H9 (cell line): ENCODE measurements around the gene ZNF831. TPM values are rescaled to one million over a fixed set of nuclear protein-coding genes. Genes with fewer than 3 reads are reported as not detected.

Experiments used
- DNase-seq: peaks from one replicate; pipeline ENCODE4 v3.0.0-alpha.2; 2017
- H2AFZ ChIP-seq: one replicate; pipeline ENCODE4 v1.6.1; 2013; ENCODE audit warnings: mild to moderate bottlenecking, low read length, control low read depth, moderate library complexity
- H2AK5ac ChIP-seq: 2 replicates; pipeline ENCODE4 v1.6.1; 2013; ENCODE audit warnings: low read length, control low read depth, mixed read lengths; ENCODE audit not compliant: insufficient read length
- H2BK120ac ChIP-seq: one replicate; pipeline ENCODE4 v1.6.1; 2013; ENCODE audit warnings: low read depth, mild to moderate bottlenecking, low read length, control low read depth, inconsistent platforms; ENCODE audit not compliant: poor library complexity, severe bottlenecking
- H2BK12ac ChIP-seq: 2 replicates; pipeline ENCODE4 v1.6.1; 2013; ENCODE audit warnings: low read length, control low read depth, mixed read lengths, low read depth; ENCODE audit not compliant: insufficient read length
- H2BK15ac ChIP-seq: 2 replicates; pipeline ENCODE4 v1.6.1; 2013; ENCODE audit warnings: low read depth, low read length, control low read depth
- H2BK20ac ChIP-seq: one replicate; pipeline ENCODE4 v1.6.1; 2013; ENCODE audit warnings: low read depth, mild to moderate bottlenecking, low read length, control low read depth, inconsistent platforms; ENCODE audit not compliant: poor library complexity, severe bottlenecking
- H2BK5ac ChIP-seq: 2 replicates; pipeline ENCODE4 v1.6.1; 2013; ENCODE audit warnings: low read length, control low read depth, mixed read lengths; ENCODE audit not compliant: insufficient read length
- H3K14ac ChIP-seq: 2 replicates; pipeline ENCODE4 v1.6.1; 2013; ENCODE audit warnings: low read length, control low read depth; ENCODE audit not compliant: insufficient read depth
- H3K18ac ChIP-seq: 2 replicates; pipeline ENCODE4 v1.6.1; 2013; ENCODE audit warnings: low read depth, mild to moderate bottlenecking, mixed read lengths, low read length, control low read depth; ENCODE audit not compliant: insufficient read length
- H3K23ac ChIP-seq: 2 replicates; pipeline ENCODE4 v1.6.1; 2013; ENCODE audit warnings: low read length, control low read depth, mixed read lengths, low read depth; ENCODE audit not compliant: insufficient read length
- H3K23me2 ChIP-seq: 2 replicates; pipeline ENCODE4 v1.6.1; 2013; ENCODE audit warnings: low read depth, mild to moderate bottlenecking, mixed read lengths, low read length, control low read depth; ENCODE audit not compliant: insufficient read length, poor library complexity, severe bottlenecking
- H3K27ac ChIP-seq: 2 replicates; pipeline ENCODE4 v1.5.1; 2013; ENCODE audit warnings: low read length, control low read depth, mixed read lengths, low read depth; ENCODE audit not compliant: insufficient read length
- H3K27me3 ChIP-seq: 2 replicates; pipeline ENCODE4 v1.6.1; 2013; ENCODE audit warnings: low read length, control low read depth, inconsistent platforms; ENCODE audit not compliant: insufficient read depth
- H3K4ac ChIP-seq: 2 replicates; pipeline ENCODE4 v1.6.1; 2013; ENCODE audit warnings: low read depth, mild to moderate bottlenecking, control low read depth, inconsistent platforms, low read length, moderate library complexity
- H3K4me1 ChIP-seq: 2 replicates; pipeline ENCODE4 v1.6.1; 2013; ENCODE audit warnings: low read length, control low read depth, inconsistent platforms; ENCODE audit not compliant: insufficient read depth
- H3K4me2 ChIP-seq: 2 replicates; pipeline ENCODE4 v1.6.1; 2013; ENCODE audit warnings: low read length, control low read depth, mixed read lengths; ENCODE audit not compliant: insufficient read length, insufficient read depth
- H3K56ac ChIP-seq: 2 replicates; pipeline ENCODE4 v1.6.1; 2013; ENCODE audit warnings: low read depth, mild to moderate bottlenecking, mixed read lengths, low read length, control low read depth; ENCODE audit not compliant: insufficient read length
- H3K79me1 ChIP-seq: 2 replicates; pipeline ENCODE4 v1.6.1; 2013; ENCODE audit warnings: low read depth, mild to moderate bottlenecking, moderate library complexity, low read length, control low read depth, inconsistent platforms; ENCODE audit not compliant: insufficient read depth, poor library complexity, severe bottlenecking
- H3K79me2 ChIP-seq: 2 replicates; pipeline ENCODE4 v1.6.1; 2013; ENCODE audit warnings: low read length, control low read depth, inconsistent platforms; ENCODE audit not compliant: insufficient read depth
- H3K9ac ChIP-seq: 2 replicates; pipeline ENCODE4 v1.6.1; 2013; ENCODE audit warnings: low read length, control low read depth, mixed read lengths; ENCODE audit not compliant: insufficient read length; ENCODE audit errors: extremely low read depth
- H3K9me3 ChIP-seq: one replicate; pipeline ENCODE4 v1.6.1; 2013; ENCODE audit warnings: low read depth, low read length, inconsistent platforms; ENCODE audit not compliant: control insufficient read depth
- H3T11ph ChIP-seq: one replicate; pipeline ENCODE4 v1.6.1; 2013; ENCODE audit warnings: mild to moderate bottlenecking, low read length, control low read depth, inconsistent platforms
- H4K20me1 ChIP-seq: one replicate; pipeline ENCODE4 v1.6.1; 2013; ENCODE audit not compliant: control insufficient read depth, insufficient read length, insufficient read depth
- H4K5ac ChIP-seq: 2 replicates; pipeline ENCODE4 v1.6.1; 2013; ENCODE audit warnings: low read depth, mild to moderate bottlenecking, mixed read lengths, low read length, control low read depth; ENCODE audit not compliant: insufficient read length
- H4K8ac ChIP-seq: replicated peaks from 2 replicates; pipeline ENCODE4 v1.6.1; 2013; ENCODE audit warnings: low read length, control low read depth, mixed read lengths, low read depth; ENCODE audit not compliant: insufficient read length
- H4K91ac ChIP-seq: 2 replicates; pipeline ENCODE4 v1.6.1; 2013; ENCODE audit warnings: low read depth, mild to moderate bottlenecking, moderate library complexity, mixed read lengths, low read length, control low read depth; ENCODE audit not compliant: insufficient read length
- H3K27ac Mint-ChIP-seq, 3 experiments: 2 replicates in 2 of 3; 3 replicates in 1 of 3; pipeline ENCODE4 v1.8.0; 2020 to 2021; ENCODE audit warnings: mixed read lengths in 3 of 3, mild to moderate bottlenecking in 1 of 3, moderate library complexity in 1 of 3
- H3K27me3 Mint-ChIP-seq: 2 replicates; pipeline ENCODE4 v1.8.0; 2021; ENCODE audit warnings: low read depth, mild to moderate bottlenecking, moderate library complexity, mixed read lengths
- H3K36me3 Mint-ChIP-seq, 3 experiments: 2 replicates in 2 of 3; 3 replicates in 1 of 3; pipeline ENCODE4 v1.8.0; 2020 to 2021; ENCODE audit warnings: low read depth in 3 of 3, mixed read lengths in 3 of 3; ENCODE audit not compliant: insufficient read depth in 1 of 3
- H3K4me1 Mint-ChIP-seq, 2 experiments: 2 replicates each; pipeline ENCODE4 v1.8.0; 2020; ENCODE audit warnings: mixed read lengths in 2 of 2
- H3K4me3 Mint-ChIP-seq, 2 experiments: 2 replicates in 1 of 2; 3 replicates in 1 of 2; pipeline ENCODE4 v1.8.0; 2020 to 2021; ENCODE audit warnings: mild to moderate bottlenecking in 2 of 2, mixed read lengths in 2 of 2, moderate library complexity in 1 of 2
- H3K9me3 Mint-ChIP-seq, 2 experiments: 2 replicates in 1 of 2; 3 replicates in 1 of 2; pipeline ENCODE4 v1.8.0; 2020; ENCODE audit warnings: mild to moderate bottlenecking in 2 of 2, mixed read lengths in 2 of 2, moderate library complexity in 1 of 2
- WGBS: extraction: QIAGEN DNeasy Blood & Tissue Kit; methylation state at CpG from one replicate; pipeline ENCODE4 v1.1.7; 2013; ENCODE audit warnings: missing lambda C conversion rate, low lambda C conversion rate, mixed read lengths; ENCODE audit not compliant: insufficient read length; ENCODE audit errors: extremely low coverage; 5-methylcytosine and 5-hydroxymethylcytosine counted together
- total RNA-seq: library from RNA; stranded (reverse); gene quantifications from 2 replicates; pipeline ENCODE4 v1.2.1, GENCODE V29; 2021
- TF ChIP-seq, protein P1 (sequence below): fragments of 200-600 bp; sonication (generic); conservative IDR thresholded peaks from 3 replicates; pipeline ENCODE4 v1.8.0; 2021; ENCODE audit warnings: antibody characterized with exemption, mild to moderate bottlenecking

ZNF831 gene
- total RNA-seq, 1 experiment from 2014 or later: not detected

DNA sequence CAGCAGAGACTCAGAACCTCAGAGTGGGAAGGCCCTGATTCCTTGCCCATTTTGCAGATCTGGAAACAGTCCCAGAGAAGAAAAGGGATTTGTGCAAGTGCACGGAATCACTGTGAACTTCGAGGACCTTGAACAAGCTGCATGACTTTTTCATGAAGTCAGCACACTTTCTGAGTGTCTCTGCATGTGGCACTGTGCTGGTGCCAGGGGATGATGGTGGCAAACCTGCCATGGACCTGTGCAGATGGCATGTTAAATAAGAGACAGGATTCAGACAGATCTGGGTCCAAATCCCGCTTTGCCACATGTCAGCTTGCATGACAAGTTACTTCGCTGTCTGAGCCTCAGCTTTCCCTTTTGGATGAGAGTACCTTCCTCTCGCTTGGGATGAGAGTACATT, 26.8 kb downstream of the ZNF831 start:
- no peaks in the 10 kb centered on the region for H3K9me3 ChIP-seq
- no CpG with 5 or more reads among the region's 5 CpGs for WGBS
- H3K27ac Mint-ChIP-seq: no peak overlapping the region

More for the DNA sequence above, 26.8 kb downstream of the ZNF831 start:
- Histone ChIP-seq H3K18ac (no peak overlapping the region), H3K79me1 (no peaks in the 10 kb centered on the region), H3K4me2 (no peak overlapping the region), H3K79me2 (no peaks in the 10 kb centered on the region), H2AFZ (no peak overlapping the region), H3K4me1 (no peaks in the 10 kb centered on the region), H2BK20ac (no peak overlapping the region), H3K27ac (no peak overlapping the region), H3T11ph (no peak overlapping the region), H4K91ac (no peak overlapping the region), H2AK5ac (no peak overlapping the region), H2BK120ac (no peak overlapping the region), H3K14ac (no peak overlapping the region), H2BK5ac (no peak overlapping the region), H3K4ac (no peak overlapping the region), H4K5ac (no peak overlapping the region), H3K27me3 (no peaks in the 10 kb centered on the region; the same call in 1 of the 2 replicates), H2BK12ac (no peak overlapping the region), H2BK15ac (no peak overlapping the region), H3K23ac (no peak overlapping the region), H3K56ac (no peak overlapping the region), H3K23me2 (no peaks in the 10 kb centered on the region), H4K8ac (no peak overlapping the region), H3K9ac (no peak overlapping the region), H4K20me1 (no peaks in the 10 kb centered on the region)
- H3K36me3 Mint-ChIP-seq: no peaks in the 10 kb centered on the region
- no peaks in the 10 kb centered on the region for H3K9me3 Mint-ChIP-seq
- no peak for DNase-seq
- H3K27me3 Mint-ChIP-seq: peaks cover 2% of the 10 kb centered on the region; the same call in 1 of the 2 replicates
- TF ChIP-seq, protein P1, sequence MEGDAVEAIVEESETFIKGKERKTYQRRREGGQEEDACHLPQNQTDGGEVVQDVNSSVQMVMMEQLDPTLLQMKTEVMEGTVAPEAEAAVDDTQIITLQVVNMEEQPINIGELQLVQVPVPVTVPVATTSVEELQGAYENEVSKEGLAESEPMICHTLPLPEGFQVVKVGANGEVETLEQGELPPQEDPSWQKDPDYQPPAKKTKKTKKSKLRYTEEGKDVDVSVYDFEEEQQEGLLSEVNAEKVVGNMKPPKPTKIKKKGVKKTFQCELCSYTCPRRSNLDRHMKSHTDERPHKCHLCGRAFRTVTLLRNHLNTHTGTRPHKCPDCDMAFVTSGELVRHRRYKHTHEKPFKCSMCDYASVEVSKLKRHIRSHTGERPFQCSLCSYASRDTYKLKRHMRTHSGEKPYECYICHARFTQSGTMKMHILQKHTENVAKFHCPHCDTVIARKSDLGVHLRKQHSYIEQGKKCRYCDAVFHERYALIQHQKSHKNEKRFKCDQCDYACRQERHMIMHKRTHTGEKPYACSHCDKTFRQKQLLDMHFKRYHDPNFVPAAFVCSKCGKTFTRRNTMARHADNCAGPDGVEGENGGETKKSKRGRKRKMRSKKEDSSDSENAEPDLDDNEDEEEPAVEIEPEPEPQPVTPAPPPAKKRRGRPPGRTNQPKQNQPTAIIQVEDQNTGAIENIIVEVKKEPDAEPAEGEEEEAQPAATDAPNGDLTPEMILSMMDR: no peak
- no peaks in the 10 kb centered on the region; a peak in 1 of 4 replicates for H3K4me1 Mint-ChIP-seq
- no peak overlapping the region for H3K4me3 Mint-ChIP-seq
